Uterus (tissue), 4 donors: ENCODE data around the gene CFAP97D2. TPM values are rescaled to one million over a fixed set of nuclear protein-coding genes. Genes with fewer than 3 reads are reported as not detected.
"Not testable (repeated sequence)": the region's sequence is repeated elsewhere in the genome, so short reads cannot be mapped to it uniquely, and the experiment has no call there.

Experiments
- DNase-seq, 2 donors: peaks; one replicate each; pipeline ENCODE4 v3.0.0-alpha.2; 2019 to 2020
- H3K27ac ChIP-seq, 2 donors: fragments of 200-600 bp; sonication (generic); 1 replicate in 1 of 2; 2 replicates in 1 of 2; pipeline ENCODE4 v1.5.1; 2016 to 2018
- H3K27me3 ChIP-seq, 2 donors: fragments of 200-600 bp; sonication (generic); one replicate each; pipeline ENCODE4 v1.5.1; 2018 to 2019; ENCODE audit warnings: control low read depth in 1 of 2
- H3K36me3 ChIP-seq, 2 donors: fragments of 200-600 bp; sonication (generic); one replicate each; pipeline ENCODE4 v1.5.1; 2019; ENCODE audit warnings: control low read depth in 1 of 2
- H3K4me1 ChIP-seq, 2 donors: fragments of 200-600 bp; sonication (generic); one replicate each; pipeline ENCODE4 v1.5.1; 2018 to 2019; ENCODE audit warnings: control low read depth in 1 of 2
- H3K4me3 ChIP-seq, 2 donors: fragments of 200-600 bp; sonication (generic); 1 replicate in 1 of 2; 2 replicates in 1 of 2; pipeline ENCODE4 v1.5.1; 2018 to 2019; ENCODE audit warnings: mild to moderate bottlenecking in 1 of 2
- H3K9me3 ChIP-seq, 2 donors: fragments of 200-600 bp; sonication (generic); one replicate each; pipeline ENCODE4 v1.5.1; 2019; ENCODE audit warnings: control low read depth in 1 of 2
- CTCF ChIP-seq, 4 experiments: fragments of 200-600 bp in 2 of 4; fragments of 450-650 bp in 2 of 4; sonication (generic) in 2 of 4; IDR thresholded peaks; one replicate each; pipeline ENCODE4 v1.5.1; 2016 to 2019; ENCODE audit warnings: antibody characterized with exemption in 4 of 4, mild to moderate bottlenecking in 2 of 4, moderate library complexity in 1 of 4
- POLR2A ChIP-seq, 2 donors: fragments of 450-650 bp; IDR thresholded peaks; one replicate each; pipeline ENCODE4 v1.6.1; 2016; ENCODE audit warnings: antibody characterized with exemption in 2 of 2, mild to moderate bottlenecking in 1 of 2, moderate library complexity in 1 of 2
- intact Hi-C: fragments of 100-400 bp; cut with DNase I; formaldehyde crosslinking; loops from one replicate; pipeline ENCODE4 v1.15.1; 2023; ENCODE audit warnings: low total_unique reads
- total RNA-seq, 4 donors: library from RNA; depleted of rRNA in 3 of 4; stranded (reverse); fragments of >200 nt in 3 of 4; gene quantifications; one replicate each; pipeline versions ENCODE4 v1.1.0 to v1.2.4, GENCODE V29; 2014 to 2023
- donor health status: DM: yes; HTN: yes; CAD: no.

The CFAP97D2 gene
- total RNA-seq, 4 donors from 2014 or later = not detected

- peak in 1 of 2 donors; percentile 37 for DNase-seq
- H3K4me1 ChIP-seq = peaks cover 0 to 24% of the 10 kb centered on the region in 2 donors
- intact Hi-C loops = no loop called here
- no peak for TF ChIP-seq CTCF (IDR thresholded peaks at IDR 0.05)
- TF ChIP-seq POLR2A (IDR thresholded peaks at IDR 0.05) = no peak
- no peaks in the 10 kb centered on the region for H3K27me3 ChIP-seq
- H3K4me3 ChIP-seq = peak overlapping the region; percentile 57 to 60
- H3K9me3 ChIP-seq = no peaks in the 10 kb centered on the region
- H3K36me3 ChIP-seq = no peaks in the 10 kb centered on the region
- peak overlapping the region; percentile 75 to 76 for H3K27ac ChIP-seq
Observed at GRCh38 chr13:114131583-114132418, 47.3 kb upstream of the CFAP97D2 start.

GRCh38 chr13:114132419-114133121, 46.5 kb upstream of the CFAP97D2 start, which contains the start of gene RASA3:
Gene RASA3, minus strand, starts transcription at chr13:114132623. Its CDS starts 134 bp downstream, at chr13:114132489.
- peak; percentile 69 to 81 for DNase-seq

GRCh38 chr13:114133126-114133525, 45.9 kb upstream of the CFAP97D2 start:
- H3K4me3 ChIP-seq, H3K27me3 ChIP-seq, H3K9me3 ChIP-seq, DNase-seq, H3K27ac ChIP-seq, intact Hi-C loops, H3K36me3 ChIP-seq: not testable (repeated sequence)
- peaks cover 0 to 20% of the 10 kb centered on the region in 2 donors for H3K4me1 ChIP-seq

More at GRCh38 chr13:114132419-114133121, 46.5 kb upstream of the CFAP97D2 start, which contains the start of gene RASA3:
- peak within 1 kb of the TSS; percentile 75 to 76 for H3K27ac ChIP-seq
- H3K36me3 ChIP-seq = no peaks in the 10 kb centered on the region
- no peaks in the 10 kb centered on the region for H3K9me3 ChIP-seq
- no peak for TF ChIP-seq CTCF (IDR thresholded peaks at IDR 0.05)
- peak; percentile 75 to 88 for TF ChIP-seq POLR2A (IDR thresholded peaks at IDR 0.05)
- no peaks in the 10 kb centered on the region for H3K27me3 ChIP-seq
- intact Hi-C loops = no loop called here
- peaks cover 0 to 24% of the 10 kb centered on the region in 2 donors for H3K4me1 ChIP-seq
- H3K4me3 ChIP-seq = peak within 1 kb of the TSS; percentile 57 to 60

GRCh38 chr13:114133552-114133951, 45.5 kb upstream of the CFAP97D2 start:
- intact Hi-C loops, H3K9me3 ChIP-seq, H3K36me3 ChIP-seq, H3K27ac ChIP-seq, H3K27me3 ChIP-seq, DNase-seq, H3K4me3 ChIP-seq: not testable (repeated sequence)
- peaks cover 0 to 16% of the 10 kb centered on the region in 2 donors for H3K4me1 ChIP-seq

- Histone ChIP-seq H3K27ac (no peak overlapping the region), H3K4me1 (peaks cover 0 to 10% of the 10 kb centered on the region in 2 donors), H3K9me3 (no peaks in the 10 kb centered on the region), H3K4me3 (no peak overlapping the region), H3K27me3 (no peaks in the 10 kb centered on the region), H3K36me3 (no peaks in the 10 kb centered on the region)
- DNase-seq = no peak
- TF ChIP-seq POLR2A (IDR thresholded peaks at IDR 0.05) = no peak
- no peak for TF ChIP-seq CTCF (IDR thresholded peaks at IDR 0.05)
- intact Hi-C loops = no loop called here
Observed at GRCh38 chr13:114134111-114134943, 44.7 kb upstream of the CFAP97D2 start.
